Effector memory CD4-positive, alpha-beta T cell (primary cell): Measurements from ENCODE around the gene TRIOBP.
"Not testable (repeated sequence)": the region's sequence is repeated elsewhere in the genome, so short reads cannot be mapped to it uniquely, and the experiment has no call there.

ENCODE experiments used
- DNase-seq, 3 donors: peaks; one replicate each; pipeline ENCODE4 v3.0.0-alpha.2; 2020
- H3K27ac ChIP-seq: 2 replicates; pipeline ENCODE4 v1.7.0; 2013; ENCODE audit warnings: mild to moderate bottlenecking, low read length, moderate library complexity; ENCODE audit not compliant: insufficient read depth, poor library complexity, severe bottlenecking
- H3K27me3 ChIP-seq: replicated peaks from 2 replicates; pipeline ENCODE4 v1.7.0; 2013; ENCODE audit warnings: mild to moderate bottlenecking, low read length; ENCODE audit not compliant: insufficient read depth, control insufficient read depth, poor library complexity, severe bottlenecking
- H3K36me3 ChIP-seq: 2 replicates; pipeline ENCODE4 v1.7.0; 2013; ENCODE audit warnings: mild to moderate bottlenecking, low read length, moderate library complexity; ENCODE audit not compliant: control insufficient read depth, insufficient read depth
- H3K4me1 ChIP-seq: 2 replicates; pipeline ENCODE4 v1.7.0; 2013; ENCODE audit warnings: low read length, mild to moderate bottlenecking; ENCODE audit not compliant: control insufficient read depth, insufficient read depth, poor library complexity, severe bottlenecking
- H3K4me3 ChIP-seq: 2 replicates; pipeline ENCODE4 v1.7.0; 2013; ENCODE audit warnings: low read length, low read depth, mild to moderate bottlenecking; ENCODE audit not compliant: insufficient read depth, poor library complexity, severe bottlenecking
- H3K9me3 ChIP-seq: 2 replicates; pipeline ENCODE4 v1.7.0; 2013; ENCODE audit warnings: mild to moderate bottlenecking, low read length, moderate library complexity; ENCODE audit not compliant: control insufficient read depth

The TRIOBP gene

DNA sequence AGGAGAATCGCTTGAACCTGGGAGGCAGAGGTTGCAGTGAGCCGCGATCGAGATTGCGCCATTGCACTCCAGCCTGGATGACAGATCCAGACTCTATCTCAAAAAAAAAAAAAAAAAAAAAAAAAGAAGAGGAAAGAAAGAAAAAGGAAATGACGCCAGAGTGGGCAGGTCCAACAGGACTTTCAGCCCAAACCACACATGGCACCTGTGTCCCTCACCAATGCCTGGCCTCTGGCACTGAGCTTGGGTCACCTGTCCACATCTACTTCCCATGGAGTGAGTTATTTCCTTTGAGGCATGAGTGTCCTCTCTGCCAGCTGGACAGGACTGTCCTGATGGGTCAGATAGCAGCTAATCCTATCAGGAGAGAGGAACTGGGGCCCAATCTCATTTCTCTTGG is 95.6 kb downstream of the TRIOBP start:
- H3K4me3 ChIP-seq = no peak overlapping the region
- H3K36me3 ChIP-seq = no peaks in the 10 kb centered on the region
- no peaks in the 10 kb centered on the region for H3K9me3 ChIP-seq
- no peak overlapping the region for H3K27ac ChIP-seq
- H3K27me3 ChIP-seq = no peaks in the 10 kb centered on the region
- DNase-seq = no peak
- H3K4me1 ChIP-seq = no peaks in the 10 kb centered on the region

GRCh38 chr22:37794376-37794775 is 97.5 kb downstream of the TRIOBP start:
- Histone ChIP-seq H3K36me3 (no peaks in the 10 kb centered on the region), H3K4me3 (no peak overlapping the region)
- no peak for DNase-seq

DNA sequence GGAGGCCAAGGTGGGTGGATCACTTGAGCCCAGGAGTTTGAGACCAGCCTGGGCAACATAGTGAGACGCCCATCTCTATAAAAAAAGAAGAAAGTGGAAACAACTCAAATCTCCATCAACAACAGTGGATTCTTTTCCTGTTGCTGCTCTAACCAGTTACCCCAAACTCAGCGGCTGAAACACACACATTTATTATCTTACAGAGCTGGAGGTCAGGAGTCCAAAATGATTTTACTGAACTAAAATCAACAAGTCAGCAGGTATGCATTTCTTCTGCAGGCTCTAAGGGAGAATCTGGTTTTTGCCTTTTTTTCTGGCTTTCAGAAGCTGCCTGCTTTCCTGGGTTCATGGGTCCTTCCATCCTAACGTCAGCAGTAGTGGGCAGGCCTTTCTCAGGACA is 99.2 kb downstream of the TRIOBP start:
- no peak overlapping the region for H3K4me3 ChIP-seq
- H3K36me3 ChIP-seq = no peaks in the 10 kb centered on the region
- no peaks in the 10 kb centered on the region for H3K27me3 ChIP-seq
- no peak for DNase-seq
- no peaks in the 10 kb centered on the region for H3K4me1 ChIP-seq
- no peaks in the 10 kb centered on the region for H3K9me3 ChIP-seq
- H3K27ac ChIP-seq = no peak overlapping the region

More at GRCh38 chr22:37794376-37794775, 97.5 kb downstream of the TRIOBP start:
- H3K27ac ChIP-seq = no peak overlapping the region
- H3K27me3 ChIP-seq = no peaks in the 10 kb centered on the region
- no peaks in the 10 kb centered on the region for H3K4me1 ChIP-seq
- H3K9me3 ChIP-seq = no peaks in the 10 kb centered on the region

DNA sequence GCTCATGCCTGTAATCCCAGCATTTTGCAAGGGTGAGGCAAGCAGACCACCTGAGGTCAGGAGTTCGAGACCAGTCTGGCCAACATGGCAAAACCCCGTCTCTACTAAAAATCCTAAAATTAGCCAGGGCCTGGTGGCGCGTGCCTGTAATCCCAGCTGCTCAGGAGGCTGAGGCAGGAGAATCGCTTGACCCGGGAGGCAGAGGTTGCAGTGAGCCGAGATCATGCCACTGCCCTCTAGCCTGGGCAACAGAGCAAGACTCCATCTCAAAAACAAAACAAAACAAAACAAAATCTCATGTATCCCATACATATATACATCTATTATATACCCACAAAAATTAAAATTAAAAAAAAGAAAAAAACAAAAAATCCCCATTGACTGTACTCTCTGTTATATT is 100.4 kb downstream of the TRIOBP start:
- not testable (repeated sequence) for H3K27ac ChIP-seq, H3K4me3 ChIP-seq, H3K9me3 ChIP-seq, H3K27me3 ChIP-seq, H3K4me1 ChIP-seq, H3K36me3 ChIP-seq, DNase-seq

GRCh38 chr22:37797874-37798500 is 101.1 kb downstream of the TRIOBP start:
- Histone ChIP-seq H3K27me3 (peaks cover 7% of the 10 kb centered on the region), H3K4me1 (peaks cover 10% of the 10 kb centered on the region), H3K4me3 (no peak overlapping the region), H3K27ac (no peak overlapping the region), H3K9me3 (no peaks in the 10 kb centered on the region), H3K36me3 (no peaks in the 10 kb centered on the region)
- DNase-seq = no peak

GRCh38 chr22:37799979-37800378 is 103.1 kb downstream of the TRIOBP start:
- not testable (repeated sequence) for H3K27ac ChIP-seq, DNase-seq, H3K9me3 ChIP-seq, H3K4me3 ChIP-seq, H3K36me3 ChIP-seq
- Histone ChIP-seq H3K27me3 (peaks cover 13% of the 10 kb centered on the region), H3K4me1 (peaks cover 13% of the 10 kb centered on the region)

- Histone ChIP-seq H3K9me3 (no peaks in the 10 kb centered on the region), H3K27ac (no peak overlapping the region), H3K4me1 (peaks cover 22% of the 10 kb centered on the region), H3K4me3 (peak overlapping the region; percentile 62), H3K27me3 (peaks cover 28% of the 10 kb centered on the region), H3K36me3 (no peaks in the 10 kb centered on the region)
- no peak for DNase-seq
These were observed 105.1 kb downstream of the TRIOBP start for GRCh38 chr22:37801946-37802309.

DNA sequence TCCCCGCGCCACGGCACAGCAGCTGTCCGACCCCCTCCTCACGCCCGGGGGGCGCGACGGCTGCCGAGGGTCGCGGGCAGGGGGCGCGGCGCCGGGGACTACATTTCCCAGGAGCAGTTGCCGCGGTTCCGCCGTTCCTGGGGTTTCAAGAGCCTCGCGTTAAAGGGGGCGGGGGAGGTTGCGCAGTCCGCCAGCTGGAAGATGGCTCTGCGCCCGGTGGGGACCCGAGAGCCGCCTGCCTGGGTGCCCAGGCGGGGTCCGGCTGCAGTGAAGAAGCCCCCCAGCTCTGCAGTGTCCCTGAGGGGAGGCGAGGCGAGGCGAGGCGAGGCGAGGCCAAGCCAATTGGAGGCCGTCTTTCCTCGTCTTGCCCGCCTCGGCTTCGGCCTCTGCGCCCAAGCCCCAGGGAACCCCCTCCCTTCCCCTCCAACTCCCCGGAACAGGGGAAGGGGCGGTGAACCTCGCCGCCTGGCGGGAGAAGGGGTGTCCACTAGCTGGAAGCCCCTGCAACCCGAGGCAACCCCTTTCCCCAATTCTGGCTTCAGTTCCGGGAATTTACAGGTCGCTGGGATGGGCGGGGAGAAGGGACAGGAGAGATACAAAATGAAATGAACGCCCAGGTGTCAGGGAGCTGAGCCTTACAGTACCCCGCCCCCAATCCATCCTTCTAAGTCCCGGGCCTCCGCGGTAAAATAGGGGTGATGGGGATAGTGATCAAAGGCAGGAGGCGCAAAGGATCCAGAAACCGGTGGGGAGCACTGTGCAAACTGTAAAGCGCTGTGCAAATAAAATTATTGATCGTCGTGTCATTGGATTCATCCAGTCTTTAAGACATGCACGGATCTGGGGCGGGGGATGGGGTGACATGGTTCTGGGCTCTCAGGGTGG is 105.7 kb downstream of the TRIOBP start:
- Histone ChIP-seq H3K27ac (no peak overlapping the region), H3K36me3 (no peaks in the 10 kb centered on the region), H3K4me3 (peak overlapping the region; percentile 62), H3K9me3 (no peaks in the 10 kb centered on the region), H3K4me1 (peaks cover 28% of the 10 kb centered on the region), H3K27me3 (peaks cover 35% of the 10 kb centered on the region)
- no peak for DNase-seq

DNA sequence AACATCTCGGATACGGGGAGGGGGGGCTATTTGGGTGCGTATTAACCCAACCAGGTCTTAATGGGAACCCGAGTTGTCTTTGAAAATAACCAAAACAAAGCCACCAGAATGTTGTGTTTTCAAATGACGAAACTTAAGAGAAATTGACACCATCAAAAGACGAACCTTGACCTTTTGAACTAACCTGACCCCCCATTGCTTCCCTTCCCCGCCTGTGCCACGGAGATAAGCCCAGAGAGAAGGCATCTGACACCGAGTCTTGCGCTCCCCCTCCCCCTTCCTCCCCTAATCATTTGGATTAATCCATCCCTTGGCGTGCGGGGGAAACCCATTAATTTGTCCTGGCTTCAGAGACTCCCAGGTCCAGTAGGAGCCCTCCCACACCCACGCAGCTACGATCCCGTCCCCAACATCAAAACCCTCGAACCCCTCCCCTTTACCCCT is 106.4 kb downstream of the TRIOBP start:
- Histone ChIP-seq H3K27ac (no peak overlapping the region), H3K9me3 (no peaks in the 10 kb centered on the region), H3K4me1 (peaks cover 35% of the 10 kb centered on the region), H3K36me3 (no peaks in the 10 kb centered on the region), H3K27me3 (peaks cover 41% of the 10 kb centered on the region), H3K4me3 (peak overlapping the region; percentile 62)
- DNase-seq = no peak

DNA sequence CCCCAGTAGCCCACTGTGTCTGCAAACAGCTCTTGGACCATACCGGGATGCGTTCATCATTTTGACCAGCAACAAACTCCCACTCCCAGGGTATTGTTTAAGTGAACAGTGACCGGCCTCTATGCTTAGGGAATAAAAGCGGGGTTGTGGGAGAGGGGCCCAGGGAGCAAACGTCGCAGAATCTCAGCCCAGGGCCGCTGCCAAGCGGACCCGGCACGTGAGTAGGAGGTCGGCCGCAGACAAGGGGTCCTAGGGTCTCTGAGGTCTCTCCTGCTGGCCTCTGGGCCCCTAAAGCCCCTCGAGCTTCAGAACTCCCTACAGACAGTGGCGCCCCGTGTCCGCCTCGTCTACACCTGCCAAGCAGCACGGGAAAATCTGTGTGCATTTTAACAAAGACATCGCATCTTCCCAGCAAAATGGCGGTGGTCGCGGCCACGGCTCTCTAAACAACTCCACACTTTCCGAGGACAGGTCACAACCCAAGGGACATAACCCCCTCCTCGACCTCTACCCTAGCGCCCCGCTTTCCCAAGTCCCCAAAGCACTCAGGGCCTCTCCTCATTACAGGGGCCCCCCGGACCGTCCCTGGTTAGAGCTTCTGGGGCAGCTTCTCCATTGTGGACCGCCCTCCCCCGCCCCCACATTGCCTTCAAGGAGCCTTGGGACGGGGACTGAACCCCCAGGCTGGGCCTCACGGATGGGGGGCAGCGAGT is 106.9 kb downstream of the TRIOBP start:
- no peak for DNase-seq
- Histone ChIP-seq H3K27me3 (peaks cover 44% of the 10 kb centered on the region), H3K4me1 (peaks cover 37% of the 10 kb centered on the region)

More for the DNA sequence above, 106.9 kb downstream of the TRIOBP start:
- H3K36me3 ChIP-seq = no peaks in the 10 kb centered on the region
- H3K4me3 ChIP-seq = no peak overlapping the region
- H3K9me3 ChIP-seq = no peaks in the 10 kb centered on the region
- no peak overlapping the region for H3K27ac ChIP-seq
